SU-DHL-6 (cell line): Measurements from ENCODE around the gene SPON2.

ENCODE experiments used
- CTCF ChIP-seq: fragments of 200-600 bp; sonication (generic); IDR thresholded peaks from one replicate; pipeline ENCODE4 v1.5.1; 2017; ENCODE audit warnings: antibody characterized with exemption, mild to moderate bottlenecking, low read length, moderate library complexity; ENCODE audit not compliant: insufficient read depth, poor library complexity, severe bottlenecking
- EZH2phosphoT487 ChIP-seq: fragments of 200-600 bp; sonication (generic), shearing (Covaris generic); conservative IDR thresholded peaks from 2 replicates; pipeline ENCODE4 v1.6.1; 2018; ENCODE audit warnings: mild to moderate bottlenecking, antibody characterized with exemption, low read length, moderate library complexity, mixed read lengths

GRCh38 chr4:1196421-1197183, 24.2 kb upstream of the SPON2 start:
- TF ChIP-seq CTCF: no peak
- no peak for TF ChIP-seq EZH2phosphoT487
